Liver (tissue), 3 donors: ENCODE results near the gene ULK4.

ENCODE experiments used
- CTCF ChIP-seq: fragments of 150-350 bp; IDR thresholded peaks from 2 replicates; pipeline ENCODE4 v1.5.1; 2017; ENCODE audit warnings: improper control_type of control experiment, low read depth, low read length; ENCODE audit not compliant: missing input control
- GABPA ChIP-seq, 2 donors: IDR thresholded peaks in 1 of 2; conservative IDR thresholded peaks in 1 of 2; 2 replicates each; pipeline ENCODE4 v1.6.1; 2016; ENCODE audit warnings: antibody characterized with exemption in 2 of 2, mild to moderate bottlenecking in 1 of 2, moderate library complexity in 1 of 2
- JUND ChIP-seq, 2 donors: IDR thresholded peaks; 2 replicates each; pipeline ENCODE4 v1.6.1; 2016; ENCODE audit warnings: antibody characterized with exemption in 2 of 2
- MAX ChIP-seq: IDR thresholded peaks from 2 replicates; pipeline ENCODE4 v1.6.1; 2016; ENCODE audit warnings: antibody characterized with exemption
- RAD21 ChIP-seq, 2 donors: IDR thresholded peaks; 2 replicates each; pipeline ENCODE4 v1.6.1; 2016; ENCODE audit warnings: antibody characterized with exemption in 2 of 2, mild to moderate bottlenecking in 2 of 2
- REST ChIP-seq: IDR thresholded peaks from 2 replicates; pipeline ENCODE4 v1.6.1; 2016; ENCODE audit warnings: antibody characterized with exemption, mild to moderate bottlenecking
- TAF1 ChIP-seq: conservative IDR thresholded peaks from 2 replicates; pipeline ENCODE4 v1.6.1; 2016; ENCODE audit warnings: antibody characterized with exemption, mild to moderate bottlenecking
- YY1 ChIP-seq: IDR thresholded peaks from 2 replicates; pipeline ENCODE4 v1.6.1; 2016; ENCODE audit warnings: antibody characterized with exemption, mild to moderate bottlenecking
- donor health status: healthy.
- donor health status: healthy.

GRCh38 chr3:41447701-41448100, 514.2 kb downstream of the ULK4 start:
- TF ChIP-seq CTCF (no peak), MAX (no peak), YY1 (no peak), RAD21 (IDR thresholded peaks at IDR 0.05) (no peak), REST (no peak), TAF1 (no peak), GABPA (IDR thresholded peaks at IDR 0.05 in 1 of 2, conservative IDR thresholded peaks at IDR 0.05 in 1 of 2) (no peak), JUND (IDR thresholded peaks at IDR 0.05) (no peak)
